Measurements from ENCODE around the gene ZNF555.
A peak's percentile ranks its signal among the peaks of the same experiment; 100 is the strongest.

Gene ZNF555

DNA sequence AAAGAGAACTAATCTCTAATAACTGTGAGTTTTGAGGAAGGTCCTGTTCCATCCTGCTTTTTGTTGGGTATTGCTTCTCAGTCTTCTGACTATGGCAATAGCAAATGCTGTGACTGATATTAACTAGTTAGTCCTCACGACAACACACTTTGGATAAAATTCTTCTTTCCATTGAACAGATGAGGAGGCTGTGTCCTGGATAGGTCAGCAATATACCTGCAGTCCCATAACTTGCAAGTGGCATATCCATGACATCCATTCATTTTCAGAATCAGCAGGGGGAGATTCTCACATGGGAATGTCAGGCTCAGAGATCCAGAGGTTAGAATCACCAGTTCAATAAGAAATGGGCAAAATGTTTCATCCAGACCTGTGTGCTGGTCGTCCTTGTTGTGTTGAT, 14.3 kb upstream of the ZNF555 start:
- DNase-seq: no peak

DNA sequence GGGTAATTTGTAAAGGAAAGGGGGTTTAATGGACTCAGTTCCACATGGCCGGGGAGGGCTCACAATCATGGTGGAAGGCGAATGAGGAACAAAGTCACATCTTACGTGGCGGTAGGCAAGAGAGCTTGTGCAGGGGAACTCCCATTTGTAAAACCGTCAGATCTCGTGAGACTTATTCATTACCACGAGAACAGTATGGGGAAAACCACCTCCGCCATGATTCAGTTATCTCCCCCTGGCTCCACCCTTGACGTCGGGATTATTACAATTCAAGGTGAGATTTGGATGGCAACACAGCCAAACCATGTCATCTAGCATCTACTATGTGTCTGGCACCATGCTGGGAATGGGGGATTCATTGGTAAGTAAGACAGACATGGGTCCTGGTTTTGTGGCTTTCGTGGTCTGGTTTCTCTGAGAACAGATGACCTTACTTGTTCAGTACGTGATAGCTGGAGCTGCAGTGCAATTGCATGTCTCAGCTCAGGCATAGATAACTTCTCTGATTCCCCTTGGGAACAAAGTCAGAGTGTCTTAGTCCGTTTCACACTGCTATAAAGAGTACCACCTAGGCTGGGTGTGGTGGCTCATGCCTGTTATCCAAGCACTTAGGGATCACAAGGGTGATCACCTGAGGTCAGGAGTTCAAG, 13.3 kb upstream of the ZNF555 start:
- no peak for DNase-seq

GRCh38 chr19:2834294-2834871, 6.9 kb upstream of the ZNF555 start:
- no peak for DNase-seq

DNA sequence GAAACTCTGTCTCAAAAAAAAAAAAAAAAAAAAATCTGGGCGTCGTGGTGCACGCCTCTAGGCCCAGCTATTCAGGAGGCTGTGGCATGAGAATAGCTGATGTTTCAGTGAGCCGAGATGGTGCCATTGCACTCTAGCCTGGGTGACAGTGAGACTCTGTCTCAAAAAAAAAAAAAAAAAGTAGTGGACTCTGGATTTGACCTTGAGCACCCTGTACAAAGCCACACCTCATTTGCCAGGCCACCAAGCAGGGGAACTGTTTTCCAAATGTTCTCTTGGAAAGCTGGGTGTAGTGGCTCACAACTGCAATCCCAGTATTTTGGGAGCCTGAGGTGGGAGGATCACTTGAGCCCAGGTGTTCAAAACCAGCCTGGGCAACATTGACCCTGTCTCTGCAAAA, 3.8 kb upstream of the ZNF555 start:
- no peak for DNase-seq

DNA sequence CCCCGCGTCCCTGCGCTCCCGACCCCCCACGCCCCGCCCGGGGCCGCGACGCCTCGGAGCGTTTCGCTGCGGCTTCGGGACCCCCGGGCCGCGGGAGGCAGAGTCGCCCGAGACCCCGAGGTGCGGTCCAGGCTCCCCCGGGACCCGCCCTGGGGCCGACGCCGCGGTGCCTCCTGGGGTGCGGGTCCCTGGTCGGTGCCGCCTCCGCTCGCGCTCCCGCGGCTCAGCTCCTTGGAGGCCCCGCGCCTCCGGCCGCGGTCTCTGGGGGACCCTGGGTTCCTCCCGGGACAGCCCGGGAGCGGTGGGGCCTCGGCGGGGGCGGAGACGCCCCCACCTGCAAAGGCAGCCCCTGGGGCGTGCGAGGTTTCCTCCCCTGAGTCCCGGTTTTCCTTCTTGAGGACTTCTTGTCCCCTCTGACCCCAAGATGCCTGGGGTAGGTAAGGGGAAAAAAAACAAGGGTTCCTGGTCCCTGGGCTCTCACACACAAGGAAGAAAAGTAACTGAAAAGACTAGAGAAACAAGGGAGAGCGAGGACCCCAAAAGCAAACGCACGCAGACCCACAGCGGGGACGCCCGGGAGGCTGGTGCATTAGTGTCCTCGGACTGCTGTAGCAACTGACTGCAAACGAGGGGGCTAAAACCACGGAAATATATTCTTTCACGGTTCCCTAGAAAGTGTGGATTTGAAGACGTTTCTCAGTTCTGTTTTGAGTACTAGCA, 740 bp downstream of the ZNF555 start:
- DNase-seq: no peak

- no peak for DNase-seq
Observed at GRCh38 chr19:2845107-2845506, 3.8 kb downstream of the ZNF555 start.

GRCh38 chr19:2846180-2846894, 5.1 kb downstream of the ZNF555 start:
- DNase-seq: no peak

- DNase-seq: no peak
Observed at GRCh38 chr19:2847507-2847906, 6.2 kb downstream of the ZNF555 start.

- DNase-seq: no peak
Observed at GRCh38 chr19:2848616-2849015, 7.3 kb downstream of the ZNF555 start.

DNA sequence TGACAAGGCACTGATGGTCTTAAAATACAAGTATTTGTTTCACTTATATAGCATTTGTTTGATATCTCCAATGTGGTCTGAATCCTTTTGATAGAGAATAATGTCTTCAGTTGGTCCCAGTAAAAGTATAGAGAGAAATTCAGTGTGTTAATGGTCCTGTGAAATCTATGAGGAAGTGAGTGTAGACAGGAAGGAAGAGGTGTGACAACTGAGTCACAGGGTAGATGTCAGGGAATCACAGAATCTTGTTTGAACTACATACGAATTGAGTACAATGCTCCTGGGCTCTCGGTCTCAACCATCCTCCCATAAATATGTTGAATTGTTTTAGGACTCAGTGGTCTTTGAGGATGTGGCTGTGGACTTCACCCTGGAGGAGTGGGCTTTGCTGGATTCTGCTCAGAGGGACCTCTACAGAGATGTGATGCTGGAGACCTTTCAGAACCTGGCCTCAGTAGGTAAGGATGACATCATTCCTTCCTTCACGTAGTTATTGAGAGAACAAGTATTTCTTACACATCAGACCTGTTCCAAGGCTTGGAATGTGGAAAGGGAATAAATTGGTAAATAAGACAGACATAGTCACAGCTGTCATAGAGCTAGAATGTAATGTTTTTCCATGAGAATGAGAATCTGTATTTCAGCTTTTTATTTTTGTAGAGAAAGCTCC, 9.1 kb downstream of the ZNF555 start:
- DNase-seq: no peak

DNA sequence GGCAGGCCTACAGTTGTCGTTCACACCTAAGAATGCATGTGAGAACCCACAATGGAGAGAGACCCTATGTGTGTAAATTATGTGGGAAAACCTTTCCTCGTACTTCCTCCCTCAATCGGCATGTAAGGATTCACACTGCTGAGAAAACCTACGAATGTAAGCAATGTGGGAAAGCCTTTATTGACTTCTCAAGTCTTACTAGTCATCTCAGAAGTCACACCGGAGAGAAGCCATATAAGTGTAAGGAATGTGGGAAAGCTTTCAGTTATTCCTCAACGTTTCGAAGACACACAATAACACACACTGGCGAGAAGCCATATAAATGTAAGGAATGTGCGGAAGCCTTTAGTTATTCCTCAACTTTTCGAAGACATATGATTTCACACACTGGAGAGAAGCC, 11.3 kb downstream of the ZNF555 start:
- DNase-seq: no peak

DNA sequence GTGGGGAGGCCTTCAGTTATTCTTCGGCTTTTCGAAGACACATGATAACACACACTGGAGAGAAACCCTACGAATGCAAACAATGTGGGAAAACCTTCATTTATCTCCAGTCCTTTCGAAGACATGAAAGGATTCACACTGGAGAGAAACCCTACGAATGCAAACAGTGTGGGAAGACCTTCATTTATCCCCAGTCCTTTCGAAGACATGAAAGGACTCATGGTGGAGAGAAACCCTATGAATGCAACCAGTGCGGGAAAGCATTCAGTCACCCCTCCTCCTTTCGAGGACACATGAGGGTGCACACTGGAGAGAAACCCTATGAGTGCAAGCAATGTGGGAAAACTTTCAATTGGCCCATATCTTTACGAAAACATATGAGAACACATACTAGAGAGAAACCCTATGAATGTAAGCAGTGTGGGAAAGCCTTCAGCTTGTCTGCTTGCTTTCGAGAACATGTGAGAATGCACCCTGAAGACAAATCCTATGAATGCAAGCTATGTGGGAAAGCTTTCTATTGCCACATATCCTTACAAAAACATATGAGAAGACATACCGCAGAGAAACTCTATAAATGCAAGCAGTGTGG, 11.8 kb downstream of the ZNF555 start:
- DNase-seq: no peak

DNA sequence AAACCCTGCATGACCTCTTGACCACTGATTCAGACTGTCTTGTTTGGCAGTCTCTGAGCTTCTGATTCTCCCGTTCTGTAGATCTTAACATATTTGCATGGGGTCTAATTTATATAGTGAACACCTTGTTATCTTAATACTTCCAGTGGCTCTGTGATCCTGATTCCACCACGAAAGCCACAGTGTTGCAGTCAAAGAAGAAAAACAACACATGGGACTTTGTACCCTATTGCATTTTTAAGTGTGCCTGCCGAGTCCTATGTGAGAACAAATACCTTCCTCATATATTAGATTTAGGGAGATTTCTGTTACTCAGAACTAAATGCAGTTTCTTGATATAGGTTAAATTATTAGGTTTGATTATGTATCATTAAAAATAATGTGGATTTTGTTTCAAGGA, 13.6 kb downstream of the ZNF555 start:
- DNase-seq: no peak

GRCh38 chr19:2856457-2857050, 15.3 kb downstream of the ZNF555 start:
- DNase-seq: no peak

DNA sequence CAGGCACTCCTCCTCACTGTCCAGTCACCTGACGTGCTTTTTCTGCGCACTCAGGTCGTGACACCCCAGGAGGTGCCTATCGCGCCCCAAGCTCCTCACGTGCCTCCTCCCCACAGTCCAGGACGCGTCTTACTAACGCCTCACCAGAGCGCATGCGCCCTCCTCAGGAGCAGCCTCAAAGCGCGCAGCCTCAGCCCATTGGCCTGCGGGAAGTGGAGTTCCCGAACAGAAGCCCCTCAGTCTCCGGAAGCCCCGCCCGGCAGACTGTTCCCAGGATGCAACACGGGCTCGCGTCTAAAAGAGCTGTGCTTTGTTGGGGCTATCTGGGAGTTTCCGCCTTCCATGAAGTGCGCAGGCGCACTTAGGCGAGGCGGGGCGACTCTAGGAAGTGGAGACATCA, 17.6 kb downstream of the ZNF555 start:
- DNase-seq: no peak

DNA sequence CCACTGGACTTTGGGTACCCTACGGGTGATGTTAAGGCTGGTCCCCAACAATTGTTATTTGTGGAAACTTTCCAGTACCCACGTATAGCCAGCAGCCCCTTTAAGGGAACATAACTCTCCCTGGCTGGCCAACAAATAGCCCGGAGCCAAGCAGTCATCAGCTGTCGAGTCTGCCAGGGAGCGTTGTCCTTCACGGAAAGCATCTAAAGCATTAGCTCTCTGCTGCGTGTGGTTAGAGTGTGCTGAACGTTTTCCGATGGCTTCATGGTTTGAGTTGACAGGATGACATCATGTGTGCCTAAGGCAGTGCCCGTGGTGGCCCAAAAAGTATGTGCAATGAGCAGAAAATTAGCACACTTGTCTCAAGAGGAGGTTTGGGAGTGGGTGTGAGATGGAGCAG, 22.5 kb downstream of the ZNF555 start:
- no peak for DNase-seq

DNA sequence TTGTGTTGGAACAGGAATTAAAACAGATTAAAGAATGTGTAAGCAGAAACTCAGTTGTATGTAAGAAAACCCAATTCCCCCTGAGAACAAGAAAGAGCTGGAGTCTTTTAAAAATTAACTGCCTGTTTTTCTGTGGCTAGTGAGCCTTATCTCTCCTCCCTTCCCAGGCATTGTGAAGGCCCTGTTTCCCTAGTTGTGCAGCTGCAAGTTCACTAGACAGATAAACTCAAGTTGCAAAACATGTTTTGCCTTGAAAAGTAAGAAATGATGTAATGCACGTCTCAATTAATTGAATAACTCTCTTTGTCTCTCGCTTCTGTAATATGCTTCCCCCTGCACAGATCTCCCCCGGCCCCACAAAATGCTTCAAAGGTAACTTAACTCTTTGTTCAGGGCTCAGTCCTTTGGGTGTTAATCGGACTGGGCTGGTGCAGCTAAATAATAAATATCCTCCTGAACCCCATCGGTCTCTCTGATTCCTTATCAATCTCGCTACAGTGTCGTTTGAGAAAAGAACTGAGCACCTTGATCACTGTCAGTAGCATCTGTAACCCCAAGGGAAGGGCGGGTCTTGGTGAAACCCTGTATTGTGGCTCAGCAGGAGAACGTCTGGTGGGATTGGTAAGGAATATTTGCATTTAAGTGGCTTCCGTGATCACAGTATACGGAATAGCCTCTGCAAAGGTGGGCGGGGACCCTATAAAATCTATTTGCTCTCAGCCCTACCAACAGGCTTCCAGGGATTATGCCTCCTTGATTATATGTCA, 24.2 kb downstream of the ZNF555 start:
- no peak for DNase-seq

- no peak for DNase-seq
Observed at GRCh38 chr19:2866495-2867024, 25.3 kb downstream of the ZNF555 start.

DNA sequence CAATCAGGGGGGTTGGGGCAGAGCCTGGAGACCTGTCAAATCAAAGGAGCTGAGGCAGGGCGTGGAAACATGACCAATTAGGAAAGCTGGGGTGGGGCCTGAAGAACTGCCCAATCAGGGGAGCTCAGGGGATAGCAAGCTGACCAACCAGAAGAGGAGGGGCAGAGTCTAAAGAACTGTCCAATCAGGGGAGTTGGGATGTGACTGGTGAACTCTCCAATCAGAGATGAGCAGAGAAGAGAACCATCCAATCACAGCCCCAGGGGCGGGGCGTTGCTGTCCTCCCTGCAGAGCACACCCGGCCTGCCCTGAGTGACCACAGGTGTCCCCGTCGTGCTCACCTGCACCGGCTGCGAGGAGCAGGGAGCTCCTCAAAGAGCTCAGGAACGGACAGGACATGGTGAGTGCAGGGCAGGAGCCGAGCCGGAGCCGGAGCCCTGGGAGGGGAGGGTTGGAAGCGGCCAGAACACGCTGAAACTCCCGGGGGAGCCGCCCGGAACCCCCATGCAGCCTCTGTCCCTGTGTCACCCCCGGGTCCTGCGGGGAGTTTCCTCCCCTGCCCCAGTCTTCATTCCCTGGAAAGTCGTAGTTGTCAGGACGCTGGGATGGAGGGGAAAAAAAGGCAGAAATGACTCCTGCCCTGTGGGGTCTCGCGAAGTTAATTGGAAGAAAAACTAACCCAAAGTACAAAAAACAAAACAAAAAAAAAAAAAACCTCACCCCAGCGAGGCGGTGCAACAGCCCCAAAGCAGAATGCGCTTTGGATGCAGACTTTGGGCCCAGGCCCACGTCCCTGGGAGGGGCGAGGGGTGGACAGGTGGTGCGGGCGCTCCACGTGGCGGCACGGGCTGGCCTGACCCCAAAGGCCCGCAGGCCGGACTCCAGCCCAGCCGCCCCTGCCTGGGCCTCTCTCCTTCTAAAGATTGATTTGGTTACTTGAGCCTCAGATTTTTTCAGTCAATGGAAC, 26.0 kb downstream of the ZNF555 start, which contains the start of gene ZNF556:
Gene ZNF556, plus strand, starts transcription at position 311 of the 967 bp plus-strand sequence. Its CDS starts 87 bp downstream, at position 398.
- peak in 6 of 14 donors; percentile 1 to 100 (median 40) for DNase-seq

DNA sequence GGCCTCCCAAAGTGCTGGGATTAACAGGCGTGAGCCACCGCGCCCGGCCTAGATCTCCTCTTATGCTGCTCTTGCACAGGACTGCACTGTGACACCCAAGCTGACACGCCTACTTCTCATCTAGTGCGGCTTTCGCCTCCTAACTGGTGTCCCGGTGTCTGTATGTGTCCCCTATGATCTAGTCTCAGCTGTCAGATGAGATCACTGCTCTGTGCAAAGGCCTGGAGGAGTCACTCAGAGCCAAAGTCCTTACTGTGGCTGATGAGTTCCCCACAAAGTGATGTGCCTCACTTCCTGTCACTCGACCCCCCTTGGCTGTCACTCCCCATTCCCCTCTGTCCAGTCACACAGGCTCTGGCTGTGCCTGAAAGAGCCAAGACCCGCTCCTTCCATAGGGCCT, 28.3 kb downstream of the ZNF555 start:
- DNase-seq: no peak
